Chondrocyte (in vitro differentiated cells): ENCODE results near the gene HEPACAM. TPM values are rescaled to one million over a fixed set of nuclear protein-coding genes. Genes with fewer than 3 reads are reported as not detected.

Experiments
- DNase-seq: peaks from one replicate; pipeline ENCODE4 v3.0.0; 2021; ENCODE audit warnings: mixed read lengths, low spot score
- H3K27ac Mint-ChIP-seq: one replicate; pipeline ENCODE4 v1.8.0; 2021; ENCODE audit warnings: mild to moderate bottlenecking, moderate library complexity, mixed read lengths; ENCODE audit not compliant: unreplicated experiment
- H3K27me3 Mint-ChIP-seq: 2 replicates; pipeline ENCODE4 v1.8.0; 2021; ENCODE audit warnings: low read depth, mixed read lengths
- H3K36me3 Mint-ChIP-seq: 2 replicates; pipeline ENCODE4 v1.8.0; 2021; ENCODE audit warnings: low read depth, mixed read lengths
- H3K4me1 Mint-ChIP-seq: 2 replicates; pipeline ENCODE4 v1.8.0; 2021; ENCODE audit warnings: low read depth, mild to moderate bottlenecking, mixed read lengths
- H3K4me3 Mint-ChIP-seq: one replicate; pipeline ENCODE4 v1.8.0; 2021; ENCODE audit warnings: mild to moderate bottlenecking, moderate library complexity, mixed read lengths; ENCODE audit not compliant: unreplicated experiment
- H3K9me3 Mint-ChIP-seq: 2 replicates; pipeline ENCODE4 v1.8.0; 2021; ENCODE audit warnings: low read depth, mixed read lengths
- total RNA-seq: library from RNA; stranded (reverse); gene quantifications from 3 replicates; pipeline ENCODE4 v1.2.1, GENCODE V29; 2021
- TF ChIP-seq, protein P1 (sequence below): fragments of 200-600 bp; sonication (generic); IDR thresholded peaks from 2 replicates; pipeline ENCODE4 v1.5.0; 2021; ENCODE audit warnings: antibody characterized with exemption, mild to moderate bottlenecking, moderate library complexity

Gene HEPACAM
- total RNA-seq, 1 donor from 2014 or later: not detected

DNA sequence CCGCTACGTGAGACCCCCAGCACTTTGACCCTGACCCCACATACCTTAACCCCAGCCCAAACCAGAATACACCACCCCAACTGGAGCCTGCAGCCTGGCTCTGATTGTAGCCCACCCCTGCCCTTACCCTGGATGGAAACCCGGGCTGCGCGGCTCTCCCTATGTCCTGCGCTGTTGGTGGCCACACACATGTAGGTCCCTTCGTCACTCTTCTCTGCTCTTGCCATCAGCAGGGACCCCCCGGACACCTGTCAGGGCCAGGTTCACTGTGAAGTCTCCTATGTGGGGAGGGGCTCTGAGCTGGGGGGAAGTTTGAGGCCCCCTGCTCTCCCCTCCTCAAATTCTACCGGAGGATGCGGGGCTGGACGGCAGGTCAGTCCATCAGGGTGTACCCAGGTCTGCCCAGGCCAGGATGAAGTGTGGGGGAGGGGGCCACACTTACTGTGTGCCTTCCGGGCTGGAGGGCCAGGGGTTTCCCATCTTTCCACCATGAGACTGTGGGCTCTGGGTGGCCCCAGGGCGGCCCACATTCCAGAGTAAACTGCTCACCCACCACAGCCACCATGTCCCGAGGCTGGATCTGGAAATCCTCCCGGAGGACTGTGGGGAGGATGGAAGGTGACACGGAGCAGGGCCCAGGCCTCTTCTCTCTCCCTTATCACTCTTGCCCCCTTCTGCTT is 39.6 kb downstream of the HEPACAM start:
- no peak overlapping the region for H3K27ac Mint-ChIP-seq
- H3K27me3 Mint-ChIP-seq: no peaks in the 10 kb centered on the region
- peaks cover 35% of the 10 kb centered on the region for H3K4me1 Mint-ChIP-seq
- H3K36me3 Mint-ChIP-seq: no peaks in the 10 kb centered on the region
- no peaks in the 10 kb centered on the region for H3K9me3 Mint-ChIP-seq
- TF ChIP-seq, protein P1, sequence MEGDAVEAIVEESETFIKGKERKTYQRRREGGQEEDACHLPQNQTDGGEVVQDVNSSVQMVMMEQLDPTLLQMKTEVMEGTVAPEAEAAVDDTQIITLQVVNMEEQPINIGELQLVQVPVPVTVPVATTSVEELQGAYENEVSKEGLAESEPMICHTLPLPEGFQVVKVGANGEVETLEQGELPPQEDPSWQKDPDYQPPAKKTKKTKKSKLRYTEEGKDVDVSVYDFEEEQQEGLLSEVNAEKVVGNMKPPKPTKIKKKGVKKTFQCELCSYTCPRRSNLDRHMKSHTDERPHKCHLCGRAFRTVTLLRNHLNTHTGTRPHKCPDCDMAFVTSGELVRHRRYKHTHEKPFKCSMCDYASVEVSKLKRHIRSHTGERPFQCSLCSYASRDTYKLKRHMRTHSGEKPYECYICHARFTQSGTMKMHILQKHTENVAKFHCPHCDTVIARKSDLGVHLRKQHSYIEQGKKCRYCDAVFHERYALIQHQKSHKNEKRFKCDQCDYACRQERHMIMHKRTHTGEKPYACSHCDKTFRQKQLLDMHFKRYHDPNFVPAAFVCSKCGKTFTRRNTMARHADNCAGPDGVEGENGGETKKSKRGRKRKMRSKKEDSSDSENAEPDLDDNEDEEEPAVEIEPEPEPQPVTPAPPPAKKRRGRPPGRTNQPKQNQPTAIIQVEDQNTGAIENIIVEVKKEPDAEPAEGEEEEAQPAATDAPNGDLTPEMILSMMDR: no peak
- peak; percentile 77 for DNase-seq
- H3K4me3 Mint-ChIP-seq: no peak overlapping the region

DNA sequence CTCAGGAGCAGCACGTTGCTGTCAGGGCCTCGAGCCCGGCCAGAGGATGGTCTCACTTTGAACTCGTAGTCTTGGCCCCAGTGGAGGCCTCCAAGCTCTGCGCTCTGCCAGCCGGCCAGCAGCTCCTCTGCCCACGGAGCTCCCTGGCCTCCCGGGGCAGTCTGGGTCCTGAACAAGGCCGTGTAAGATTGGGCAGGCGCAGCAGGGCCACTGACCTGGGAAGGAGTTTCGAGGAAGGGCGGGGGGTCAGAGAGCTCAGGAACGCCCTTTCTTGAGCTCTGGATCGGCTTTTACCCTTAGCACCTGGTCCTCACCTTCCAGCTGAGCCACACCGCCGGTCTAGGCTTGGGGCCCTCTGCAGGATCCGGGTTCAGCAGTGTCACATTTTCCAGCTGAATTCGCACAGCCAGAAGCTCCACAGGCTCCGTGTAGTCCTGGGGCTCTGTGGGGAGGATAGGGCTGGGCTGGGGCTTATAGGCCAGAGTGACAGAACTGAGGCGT is 40.3 kb downstream of the HEPACAM start:
- Mint-ChIP-seq H3K4me1 (peaks cover 30% of the 10 kb centered on the region), H3K27me3 (no peaks in the 10 kb centered on the region), H3K36me3 (no peaks in the 10 kb centered on the region), H3K4me3 (no peak overlapping the region), H3K9me3 (no peaks in the 10 kb centered on the region), H3K27ac (no peak overlapping the region)
- TF ChIP-seq, protein P1: no peak
- peak; percentile 81 for DNase-seq

DNA sequence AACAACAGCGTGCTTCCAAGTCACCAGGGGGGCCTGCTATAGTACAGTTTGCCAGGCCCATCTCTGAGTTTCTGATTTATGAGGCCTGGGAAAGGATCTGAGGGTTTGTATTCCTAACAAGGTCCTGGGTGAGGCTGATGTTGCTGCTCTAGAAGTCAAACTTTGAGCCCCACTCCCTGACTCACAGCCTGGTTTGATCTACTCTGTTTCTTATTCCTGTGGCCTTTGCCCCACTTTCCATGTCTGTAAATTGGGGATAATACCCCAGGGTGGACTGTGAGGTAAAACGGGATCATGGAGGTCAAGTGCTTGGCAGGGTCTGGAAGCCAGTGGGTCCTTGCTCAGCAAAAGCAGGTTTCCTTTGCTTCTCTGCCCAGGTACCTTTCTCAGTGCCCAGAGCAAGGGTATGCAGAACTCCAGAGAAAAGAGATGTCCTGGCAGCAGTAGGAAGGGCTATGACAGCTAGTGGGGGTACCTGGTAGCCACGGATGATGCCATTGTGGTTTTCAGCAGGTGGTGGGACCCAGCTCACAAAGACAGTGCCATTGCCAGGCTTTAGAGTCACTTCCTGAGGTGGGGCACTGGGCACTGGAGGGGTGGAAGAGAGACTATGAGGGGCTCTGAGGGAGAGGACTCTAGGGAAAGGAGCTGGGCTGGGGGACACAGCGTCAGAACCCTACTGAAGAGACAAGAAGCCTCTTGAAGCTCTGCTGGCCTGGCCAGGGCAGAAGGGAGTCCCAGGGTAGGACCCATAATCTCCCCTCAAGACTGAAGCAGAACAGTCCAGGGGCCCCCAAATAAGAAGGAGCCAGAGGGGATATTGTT is 41.0 kb downstream of the HEPACAM start:
- Mint-ChIP-seq H3K4me1 (peaks cover 25% of the 10 kb centered on the region), H3K27ac (no peak overlapping the region), H3K36me3 (no peaks in the 10 kb centered on the region), H3K27me3 (no peaks in the 10 kb centered on the region), H3K4me3 (no peak overlapping the region), H3K9me3 (no peaks in the 10 kb centered on the region)
- DNase-seq: no peak
- TF ChIP-seq, protein P1: no peak

DNA sequence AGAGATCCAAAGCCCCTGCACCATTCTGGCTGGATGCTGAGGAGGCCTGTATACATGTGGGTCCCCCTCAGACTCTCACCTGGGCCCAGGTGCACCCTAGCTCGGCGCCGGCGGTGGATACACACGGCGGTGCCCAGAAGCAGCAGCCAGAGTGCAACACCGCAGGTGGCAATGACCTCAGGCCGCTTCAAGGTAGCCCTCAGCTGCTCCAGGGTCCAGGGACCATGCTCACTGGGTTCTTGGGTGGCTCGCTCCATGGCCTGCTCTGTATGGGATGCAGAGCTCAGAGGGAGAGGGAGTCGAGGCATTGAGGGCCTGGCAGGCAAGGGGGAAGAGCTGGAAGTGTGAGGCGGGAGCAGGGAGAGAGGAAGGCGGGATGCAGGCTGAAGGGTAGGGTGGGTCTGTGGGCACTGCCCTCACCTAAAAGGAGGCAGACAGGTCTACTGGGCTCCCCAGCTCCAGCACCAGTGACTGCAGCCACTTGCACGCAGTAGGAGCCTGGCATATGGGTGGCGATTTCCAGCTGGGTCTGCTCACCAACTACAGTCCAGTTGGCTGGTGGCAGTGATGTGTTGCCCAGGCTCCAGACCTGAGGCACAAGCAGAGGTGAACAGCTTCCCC is 42.0 kb downstream of the HEPACAM start:
- H3K27ac Mint-ChIP-seq: no peak overlapping the region
- TF ChIP-seq, protein P1: no peak
- H3K4me1 Mint-ChIP-seq: peaks cover 16% of the 10 kb centered on the region
- no peak for DNase-seq
- no peaks in the 10 kb centered on the region for H3K36me3 Mint-ChIP-seq
- no peaks in the 10 kb centered on the region for H3K9me3 Mint-ChIP-seq
- H3K27me3 Mint-ChIP-seq: no peaks in the 10 kb centered on the region
- no peak overlapping the region for H3K4me3 Mint-ChIP-seq

DNA sequence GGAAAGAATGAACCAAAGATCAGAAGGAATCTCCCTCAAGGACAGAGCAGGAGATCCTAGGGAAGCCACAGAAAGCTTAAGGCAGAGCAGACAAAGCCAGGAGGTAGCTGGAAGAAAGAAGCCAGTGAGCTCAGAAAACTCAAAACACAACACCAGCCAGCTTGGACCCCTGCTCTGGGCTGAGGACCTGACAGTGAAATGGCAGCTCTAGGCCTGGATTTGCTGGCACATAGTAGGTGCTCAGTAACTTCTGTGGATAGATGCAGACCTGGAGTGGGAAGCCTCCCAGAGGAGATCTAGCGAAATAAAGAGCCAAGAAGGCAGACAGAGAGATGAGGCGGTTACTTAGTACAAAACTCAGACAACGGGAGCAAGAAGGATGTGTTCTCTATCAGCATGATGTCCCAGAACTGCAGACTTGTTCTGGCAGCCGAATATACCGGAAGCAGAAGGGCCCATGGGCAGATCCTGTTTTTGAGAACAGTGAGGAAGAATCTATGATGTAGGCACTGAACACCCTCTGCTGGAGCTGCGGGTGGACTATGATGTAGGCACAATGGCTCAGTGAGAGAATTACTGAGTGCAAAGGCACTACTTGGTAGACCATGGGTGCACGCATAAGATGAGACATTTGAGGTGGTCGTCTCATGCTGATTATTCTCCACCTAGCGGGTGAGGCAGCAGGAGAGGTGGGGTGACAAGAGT is 42.9 kb downstream of the HEPACAM start:
- TF ChIP-seq, protein P1: no peak
- Mint-ChIP-seq H3K9me3 (no peaks in the 10 kb centered on the region), H3K36me3 (no peaks in the 10 kb centered on the region), H3K27me3 (no peaks in the 10 kb centered on the region), H3K4me1 (peaks cover 6% of the 10 kb centered on the region), H3K4me3 (no peak overlapping the region), H3K27ac (no peak overlapping the region)
- DNase-seq: no peak
